Fibroblast of skin of right biceps (primary cell): ENCODE data around the gene PNN.

Experiments used
- DNase-seq: peaks from one replicate; pipeline ENCODE4 v3.0.0-alpha.2; 2013

The PNN gene

GRCh38 chr14:39231751-39232553 lies 56.9 kb downstream of the PNN start:
- peak; percentile 54 for DNase-seq
